K562 (cell line): ENCODE data around the gene CNTNAP4. TPM values are rescaled to one million over a fixed set of nuclear protein-coding genes. Genes with fewer than 3 reads are reported as not detected.

Experiments
- ATAC-seq: fragments of 200-7000 bp; cut with Tn5 transposase; 3 replicates; pipeline ENCODE4 v1.9.1; 2020; ENCODE audit warnings: moderate library complexity
- BruUV-seq: library from RNA; stranded (reverse); fragments of 400-500 nt; replicated peaks from 2 replicates; lab custom pipeline; 2021; lab: Mats Ljungman, UMichigan
- CTCF ChIA-PET: fragments of 300-600 bp; formaldehyde crosslinking; extraction: SDS; loops from one replicate; lab custom pipeline; 2021; ENCODE audit warnings: low intra/inter-chr PET ratio; lab: Yijun Ruan, JAX
- POLR2A ChIA-PET: fragments of 300-600, 350-650 bp; sonication (Branson Sonifier 250); formaldehyde crosslinking; extraction: SDS; loops from one replicate; lab custom pipeline; 2021; ENCODE audit warnings: antibody characterized with exemption, inconsistent platforms; lab: Yijun Ruan, JAX
- DNase-seq, 4 experiments: peaks; one replicate each; pipeline versions ENCODE4 v3.0.0 to v3.0.0-alpha.2; 2011 to 2018; ENCODE audit warnings: low spot score in 3 of 4, mixed read lengths in 3 of 4; ENCODE audit errors: extremely low read depth in 1 of 4
- FAIRE-seq: peaks from 2 replicates; lab custom pipeline; 2011; peaks lifted over from hg19 to GRCh38; lab: Jason Lieb, UNC
- H2AFZ ChIP-seq: 2 replicates; pipeline ENCODE4 v1.6.0; 2011; ENCODE audit warnings: low read depth, low read length, control low read depth, inconsistent platforms
- H3K27ac ChIP-seq: fragments of 200-600 bp; 3 replicates; pipeline ENCODE4 v1.8.0; 2011; ENCODE audit warnings: low read depth, mild to moderate bottlenecking, control low read depth, inconsistent platforms, low read length, moderate library complexity, mixed read lengths; ENCODE audit errors: extremely low read depth
- H3K27me3 ChIP-seq, 2 experiments: fragments of 300-600 bp in 1 of 2; 2 replicates in 1 of 2; 3 replicates in 1 of 2; pipeline versions ENCODE4 v1.6.0 to v1.8.0; 2011; ENCODE audit warnings: inconsistent platforms in 2 of 2, low read length in 2 of 2, mild to moderate bottlenecking in 1 of 2, mixed read lengths in 1 of 2, moderate library complexity in 1 of 2; ENCODE audit not compliant: control insufficient read depth in 2 of 2, insufficient read depth in 2 of 2
- H3K36me3 ChIP-seq: fragments of 300-600 bp; 3 replicates; pipeline ENCODE4 v1.8.0; 2011; ENCODE audit warnings: mild to moderate bottlenecking, low read length, inconsistent platforms; ENCODE audit not compliant: control insufficient read depth, insufficient read depth
- H3K4me1 ChIP-seq, 2 experiments: fragments of 200-600 bp in 1 of 2; replicated peaks in 1 of 2; 2 replicates in 1 of 2; 3 replicates in 1 of 2; pipeline versions ENCODE4 v1.5.1 to v1.8.0; 2011; ENCODE audit warnings: inconsistent platforms in 2 of 2, low read length in 2 of 2, mild to moderate bottlenecking in 1 of 2, mixed read lengths in 1 of 2, moderate library complexity in 1 of 2; ENCODE audit not compliant: control insufficient read depth in 2 of 2, insufficient read depth in 2 of 2
- H3K4me2 ChIP-seq: 2 replicates; pipeline ENCODE4 v1.6.1; 2011; ENCODE audit warnings: low read length, control low read depth, inconsistent platforms, mixed read lengths; ENCODE audit not compliant: insufficient read depth
- H3K4me3 ChIP-seq: fragments of 200-600 bp; sonication (generic), shearing (Covaris generic); 2 replicates; pipeline ENCODE4 v1.5.1; 2016; ENCODE audit warnings: control low read depth, inconsistent platforms
- H3K79me2 ChIP-seq: fragments of 200-600 bp; 3 replicates; pipeline ENCODE4 v1.8.0; 2011; ENCODE audit warnings: low read length, inconsistent platforms; ENCODE audit not compliant: control insufficient read depth, insufficient read depth
- H3K9ac ChIP-seq, 2 experiments: 2 replicates each; pipeline versions ENCODE4 v1.6.0 to v1.6.1; 2011; ENCODE audit warnings: low read depth in 2 of 2, low read length in 2 of 2, control low read depth in 1 of 2, inconsistent platforms in 1 of 2, mild to moderate bottlenecking in 1 of 2, mixed read lengths in 1 of 2; ENCODE audit not compliant: insufficient read depth in 1 of 2
- H3K9me1 ChIP-seq: one replicate; pipeline ENCODE4 v1.6.0; 2011; ENCODE audit warnings: inconsistent platforms, mild to moderate bottlenecking, low read length, moderate library complexity; ENCODE audit not compliant: control insufficient read depth, insufficient read depth
- H3K9me3 ChIP-seq: replicated peaks from 2 replicates; pipeline ENCODE4 v1.5.1; 2011; ENCODE audit warnings: low read depth, low read length, inconsistent platforms; ENCODE audit not compliant: control insufficient read depth, insufficient read depth
- H4K20me1 ChIP-seq: replicated peaks from 2 replicates; pipeline ENCODE4 v1.6.1; 2011; ENCODE audit warnings: low read length, inconsistent platforms, mixed read lengths; ENCODE audit not compliant: control insufficient read depth, insufficient read depth
- E2F4 ChIP-seq: sonication (generic); formaldehyde crosslinking; IDR thresholded peaks from 2 replicates; pipeline ENCODE4 v1.8.0; 2022; ENCODE audit warnings: mild to moderate bottlenecking, low read depth, missing genetic modification reagents
- EP300 ChIP-seq: IDR thresholded peaks from 2 replicates; pipeline ENCODE4 v1.6.1; 2012; ENCODE audit warnings: low read length, improper control_type of control experiment
- EZH2 ChIP-seq: IDR thresholded peaks from 2 replicates; pipeline ENCODE4 v1.6.1; 2012; ENCODE audit warnings: low read depth, mild to moderate bottlenecking, inconsistent platforms, low read length, borderline replicate concordance
- FUS ChIP-seq: fragments of 200-400 bp; formaldehyde crosslinking; optimal IDR thresholded peaks from 2 replicates; pipeline ENCODE3; 2017; ENCODE audit warnings: low read depth, low read length
- GABPB1 ChIP-seq: sonication (generic); formaldehyde crosslinking; IDR thresholded peaks from 2 replicates; pipeline ENCODE4 v1.8.0; 2022; ENCODE audit warnings: mild to moderate bottlenecking, missing genetic modification reagents
- KLF16 ChIP-seq: IDR thresholded peaks from 2 replicates; pipeline ENCODE4 v1.6.1; 2016; ENCODE audit warnings: antibody characterized with exemption
- MIER1 ChIP-seq: fragments of 450-650 bp; IDR thresholded peaks from 2 replicates; pipeline ENCODE4 v1.6.1; 2016; ENCODE audit warnings: antibody characterized with exemption, mild to moderate bottlenecking, low read depth
- MYBL2 ChIP-seq, 2 experiments: fragments of 450-650 bp in 1 of 2; sonication (generic) in 1 of 2; formaldehyde crosslinking in 1 of 2; IDR thresholded peaks; 2 replicates each; pipeline versions ENCODE4 v1.6.1 to v1.8.1; 2017 to 2022; ENCODE audit warnings: borderline replicate concordance in 1 of 2, inconsistent platforms in 1 of 2, low read depth in 1 of 2, mild to moderate bottlenecking in 1 of 2, missing genetic modification reagents in 1 of 2, moderate library complexity in 1 of 2
- NR2C2 ChIP-seq, 2 experiments: fragments of 200-800 bp in 1 of 2; sonication (Bioruptor generic) in 1 of 2; sonication (generic) in 1 of 2; formaldehyde crosslinking in 1 of 2; IDR thresholded peaks; 2 replicates each; pipeline versions ENCODE4 v1.6.1 to v1.8.0; 2016 to 2022; ENCODE audit warnings: mild to moderate bottlenecking in 1 of 2, missing compliant biosample characterization in 1 of 2, missing genetic modification characterization in 1 of 2, missing genetic modification reagents in 1 of 2
- PHF21A ChIP-seq: fragments of 450-650 bp; IDR thresholded peaks from 2 replicates; pipeline ENCODE4 v1.6.1; 2017; ENCODE audit warnings: low read depth, borderline replicate concordance
- RBM17 ChIP-seq: fragments of 200-400 bp; formaldehyde crosslinking; IDR thresholded peaks from 2 replicates; pipeline ENCODE4 v1.6.1; 2017; ENCODE audit warnings: low read depth, mild to moderate bottlenecking, low read length, borderline replicate concordance
- STAT5A ChIP-seq: IDR thresholded peaks from 2 replicates; pipeline ENCODE4 v1.6.1; 2012; ENCODE audit warnings: low read length, inconsistent platforms, borderline replicate concordance
- SUPT5H ChIP-seq: fragments of 450-650 bp; IDR thresholded peaks from 2 replicates; pipeline ENCODE4 v1.6.1; 2016
- TBL1XR1 ChIP-seq, 2 experiments: IDR thresholded peaks; 2 replicates each; pipeline ENCODE4 v1.6.1; 2012; ENCODE audit warnings: improper control_type of control experiment in 2 of 2, low read length in 2 of 2, mild to moderate bottlenecking in 1 of 2
- ZBTB26 ChIP-seq: fragments of 450-650 bp; formaldehyde crosslinking; IDR thresholded peaks from 2 replicates; pipeline ENCODE4 v1.4.0; 2022; ENCODE audit warnings: missing genetic modification characterization
- ZNF77 ChIP-seq: fragments of 250-450 bp; sonication (Bioruptor Pico); IDR thresholded peaks from 2 replicates; pipeline ENCODE4 v1.5.0; 2020
- WGBS: fragments of 100-300 bp; shearing (Covaris generic); methylation state at CpG from one replicate; pipeline ENCODE4 v1.1.6; 2016; ENCODE audit warnings: low coverage, mixed read lengths; ENCODE audit not compliant: insufficient coverage; ENCODE audit errors: missing lambda C conversion rate; 5-methylcytosine and 5-hydroxymethylcytosine counted together
- in situ Hi-C: fragments of 300-500 bp; cut with MboI; formaldehyde crosslinking; loops from 4 replicates; pipeline ENCODE4 v1.15.0; 2018; ENCODE audit warnings: inconsistent platforms, mixed read lengths
- intact Hi-C: fragments of 100-400 bp; cut with micrococcal nuclease; formaldehyde crosslinking; loops from 2 replicates; pipeline ENCODE4 v1.14.2; 2022
- polyA plus RNA-seq, 8 experiments: library from polyadenylated mRNA; depleted of rRNA in 4 of 8; stranded (reverse) in 5 of 8; unstranded in 3 of 8; fragments of >200 nt; fragmentation: Nextera tagmentation in 2 of 8; fragmentation: Illumina TruSeq in 1 of 8; extraction: Ambion mirVana in 2 of 8; extraction: Trizol in 1 of 8; gene quantifications; 2 replicates each; pipeline versions ENCODE4 v1.2.1 to v1.2.3, GENCODE V29; 2011 to 2014; ENCODE audit warnings: inconsistent platforms in 1 of 8, missing spikeins in 1 of 8
- total RNA-seq, 7 experiments: library from RNA; depleted of rRNA in 6 of 7; stranded (reverse); fragments of >200 nt in 6 of 7; fragmentation: Illumina TruSeq in 2 of 7; extraction: Trizol in 2 of 7; gene quantifications; 2 replicates each; pipeline versions ENCODE4 v1.2.1 to v1.2.3, GENCODE V29; 2011 to 2021; ENCODE audit warnings: low replicate concordance in 1 of 7

Gene CNTNAP4
- total and polyA plus RNA-seq, 9 of the 15 experiments (the other 6 are each of a cell fraction or from before 2014, with no cell fraction given), result not detected

DNA sequence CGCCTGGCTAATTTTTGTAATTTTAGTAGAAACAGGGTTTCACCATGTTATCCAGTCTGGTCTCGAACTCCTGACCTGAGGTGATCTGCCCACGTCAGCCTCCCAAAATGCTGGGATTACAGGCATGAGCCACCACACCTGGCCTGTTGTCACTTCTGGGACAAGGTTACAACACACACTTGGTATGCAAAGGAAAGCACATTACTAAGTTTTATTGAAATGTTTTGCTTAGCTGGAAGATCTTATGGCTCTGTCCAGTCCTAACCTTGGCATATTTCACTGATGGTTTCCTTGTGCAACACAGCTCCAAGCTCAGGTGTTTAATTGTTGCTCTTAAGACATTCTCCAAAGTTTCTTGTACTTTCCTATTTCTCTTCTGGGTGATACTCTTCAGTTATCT is 94.2 kb downstream of the CNTNAP4 start:
- ChIA-PET POLR2A (no interaction called here), CTCF (no interaction called here)
- no peaks in the 10 kb centered on the region for H3K9me3 ChIP-seq
- FAIRE-seq (no peak), DNase-seq (no peak), ATAC-seq (no peak)
- H3K9ac ChIP-seq, result no peak overlapping the region
- H3K4me2 ChIP-seq, result no peak overlapping the region
- H3K27ac ChIP-seq, result no peak overlapping the region
- in situ Hi-C loops (no loop called here), intact Hi-C loops (no loop called here)
- H3K36me3 ChIP-seq, result no peaks in the 10 kb centered on the region
- H3K4me3 ChIP-seq, result no peak overlapping the region
- no peaks in the 10 kb centered on the region for H3K9me1 ChIP-seq
- H4K20me1 ChIP-seq, result no peaks in the 10 kb centered on the region
- BruUV-seq, result no TSS peak
- no peaks in the 10 kb centered on the region for H3K79me2 ChIP-seq
- no peaks in the 10 kb centered on the region for H3K4me1 ChIP-seq
- no peaks in the 10 kb centered on the region for H3K27me3 ChIP-seq
- TF ChIP-seq EZH2 (no peak), PHF21A (no peak), KLF16 (no peak), SUPT5H (no peak)
- 0% methylated on average over 3 of the region's 3 CpGs for WGBS
- H2AFZ ChIP-seq, result no peak overlapping the region

- no TSS peak for BruUV-seq
- FAIRE-seq, result no peak
- Histone ChIP-seq H3K9me3 (no peaks in the 10 kb centered on the region), H3K79me2 (no peaks in the 10 kb centered on the region), H3K4me2 (no peak overlapping the region), H4K20me1 (no peaks in the 10 kb centered on the region), H3K4me3 (no peak overlapping the region), H3K36me3 (no peaks in the 10 kb centered on the region), H3K9me1 (no peaks in the 10 kb centered on the region), H3K9ac (no peak overlapping the region), H3K27me3 (no peaks in the 10 kb centered on the region), H2AFZ (no peak overlapping the region), H3K4me1 (no peaks in the 10 kb centered on the region), H3K27ac (no peak overlapping the region)
- intact Hi-C loops (no loop called here), in situ Hi-C loops (no loop called here)
- DNase-seq, result no peak
- CTCF ChIA-PET, result no interaction called here
- 2% methylated on average over 4 of the region's 4 CpGs for WGBS
- no peak for ATAC-seq
- POLR2A ChIA-PET, result no interaction called here
- no peak for TF ChIP-seq STAT5A
- TF ChIP-seq NR2C2 (CRISPR knock-in tag; IDR thresholded peaks at IDR 0.05), result no peak
- no peak for TF ChIP-seq NR2C2 (tag; IDR thresholded peaks at IDR 0.05)
- no peak for TF ChIP-seq MYBL2 (IDR thresholded peaks at IDR 0.05; ENCODE audit: low read depth)
- no peak for TF ChIP-seq MYBL2 (CRISPR knock-in tag; IDR thresholded peaks at IDR 0.05; ENCODE audit: borderline replicate concordance)
- no peak for TF ChIP-seq TBL1XR1 (IDR thresholded peaks at IDR 0.05; ENCODE audit: low read length in 2 of 2)
- no peak for TF ChIP-seq ZBTB26 (CRISPR knock-in tag)
- TF ChIP-seq E2F4 (CRISPR knock-in tag), result no peak
- no peak for TF ChIP-seq MIER1
- no peak for TF ChIP-seq ZNF77 (CRISPR knock-in tag)
- no peak for TF ChIP-seq GABPB1 (CRISPR knock-in tag)
- no peak for TF ChIP-seq FUS
- no peak for TF ChIP-seq EP300
- no peak for TF ChIP-seq RBM17
Measured at GRCh38 chr16:76373998-76374397, 96.8 kb downstream of the CNTNAP4 start.
